Spleen (tissue), 11 donors: Measurements from ENCODE around the gene STAG1. TPM values are rescaled to one million over a fixed set of nuclear protein-coding genes. Genes with fewer than 3 reads are reported as not detected.
A peak's percentile ranks its signal among the peaks of the same experiment; 100 is the strongest.

Experiments used
- DNase-seq: peaks from one replicate; pipeline ENCODE4 v3.0.0-alpha.2; 2020
- H3K27ac ChIP-seq, 8 donors: fragments of 200-600 bp; sonication (generic) in 7 of 8; 1 replicate in 4 of 8; 2 replicates in 4 of 8; pipeline versions ENCODE4 v1.5.0 to v1.8.0; 2016 to 2021; ENCODE audit warnings: inconsistent platforms in 4 of 8, mild to moderate bottlenecking in 4 of 8, moderate library complexity in 1 of 8
- H3K27me3 ChIP-seq, 7 donors: fragments of 200-600 bp; sonication (generic) in 6 of 7; replicated peaks in 1 of 7; 1 replicate in 4 of 7; 2 replicates in 3 of 7; pipeline versions ENCODE4 v1.5.0 to v1.8.0; 2016 to 2021; ENCODE audit warnings: inconsistent platforms in 3 of 7, mild to moderate bottlenecking in 1 of 7
- H3K36me3 ChIP-seq, 6 donors: fragments of 200-600 bp; sonication (generic) in 5 of 6; 1 replicate in 4 of 6; 2 replicates in 2 of 6; pipeline versions ENCODE4 v1.5.0 to v1.8.0; 2016 to 2021; ENCODE audit warnings: inconsistent platforms in 2 of 6
- H3K4me1 ChIP-seq, 6 donors: fragments of 200-600 bp; sonication (generic) in 5 of 6; 1 replicate in 3 of 6; 2 replicates in 3 of 6; pipeline versions ENCODE4 v1.5.0 to v1.8.0; 2016 to 2021; ENCODE audit warnings: inconsistent platforms in 3 of 6
- H3K4me3 ChIP-seq, 8 donors: fragments of 200-600 bp; sonication (generic) in 7 of 8; 1 replicate in 4 of 8; 2 replicates in 4 of 8; pipeline versions ENCODE4 v1.5.0 to v1.8.0; 2016 to 2021; ENCODE audit warnings: inconsistent platforms in 4 of 8, mild to moderate bottlenecking in 4 of 8, moderate library complexity in 2 of 8
- H3K9me3 ChIP-seq, 8 donors: fragments of 200-600 bp; sonication (generic) in 7 of 8; 1 replicate in 4 of 8; 2 replicates in 4 of 8; pipeline versions ENCODE4 v1.5.0 to v1.8.0; 2016 to 2021; ENCODE audit warnings: inconsistent platforms in 4 of 8
- POLR2A ChIP-seq, 3 donors: fragments of 450-650 bp; IDR thresholded peaks; one replicate each; pipeline ENCODE4 v1.5.1; 2017; ENCODE audit warnings: antibody characterized with exemption in 3 of 3, mild to moderate bottlenecking in 1 of 3
- POLR2AphosphoS5 ChIP-seq, 3 donors: sonication (generic); formaldehyde crosslinking; IDR thresholded peaks; one replicate each; pipeline ENCODE4 v1.5.1; 2017; ENCODE audit warnings: antibody characterized with exemption in 3 of 3
- WGBS, 5 donors: extraction: QIAGEN DNeasy Blood & Tissue Kit in 3 of 5; methylation state at CpG; one replicate each; pipeline versions ENCODE4 v1.1.5 to v1.1.7; 2013 to 2018; 5-methylcytosine and 5-hydroxymethylcytosine counted together
- intact Hi-C: fragments of 100-400 bp; cut with DNase I; formaldehyde crosslinking; loops from one replicate; pipeline ENCODE4 v1.15.0; 2023; ENCODE audit warnings: low total_unique reads
- polyA plus RNA-seq, 3 donors: library from polyadenylated mRNA; stranded (reverse); fragments of 200-250 nt; gene quantifications; one replicate each; pipeline ENCODE4 v1.2.1, GENCODE V29; 2013
- total RNA-seq, 7 donors: library from RNA; depleted of rRNA in 3 of 7; stranded (reverse); fragments of >200 nt in 3 of 7; fragmentation: NEBNext Ultra II Directional in 4 of 7; extraction: Animal tissue kit (Norgen Biotek cat#: 25700) in 4 of 7; gene quantifications; one replicate each; pipeline versions ENCODE4 v1.1.0 to v1.2.1, GENCODE V29; 2016 to 2021
- TF ChIP-seq, protein P1 (sequence below), 11 experiments: fragments of 200-600 bp in 7 of 11; fragments of 450-650 bp in 4 of 11; sonication (generic) in 4 of 11; IDR thresholded peaks in 8 of 11; conservative IDR thresholded peaks in 3 of 11; 1 replicate in 7 of 11; 2 replicates in 4 of 11; pipeline versions ENCODE4 v1.4.0 to v1.8.0; 2016 to 2021; ENCODE audit warnings: antibody characterized with exemption in 11 of 11, inconsistent platforms in 4 of 11, mild to moderate bottlenecking in 1 of 11
- donor health status: healthy with polysubstance abuse.
- donor health status: DM: no; HTN: no; CAD: no; lungs with moderate emphysema.
- donor health status: DM: no; HTN: no; CAD: no.
- donor health status: Bipolar disorder and iron deficiency.
- donor health status: healthy.
- donor health status: DM: no; HTN: no; CAD: no.
- donor health status: DM: yes; HTN: yes; CAD: no.

Gene STAG1
- total and polyA plus RNA-seq, 10 donors = 7.2 to 61.6 (median 47.3) TPM

DNA sequence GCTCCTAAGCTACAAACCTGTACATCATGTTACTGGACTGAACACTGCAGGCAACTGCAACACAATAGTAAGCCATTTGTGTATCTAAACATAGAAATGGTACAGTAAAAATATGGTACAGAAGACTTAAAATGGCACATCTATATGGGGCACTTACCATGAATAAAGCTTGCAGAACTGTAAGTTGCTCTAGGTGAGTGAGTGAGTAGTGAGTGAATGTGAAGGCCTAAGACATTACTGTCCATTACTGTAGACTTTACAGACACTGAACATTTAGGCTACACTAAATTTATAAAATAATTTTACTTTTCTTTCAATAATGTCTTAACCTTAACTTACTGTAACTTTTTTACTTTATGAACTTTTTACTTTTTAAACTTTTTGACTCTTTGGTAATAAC is 76.2 kb downstream of the STAG1 start:
- TF ChIP-seq POLR2A (IDR thresholded peaks at IDR 0.05) = no peak
- TF ChIP-seq, protein P1, sequence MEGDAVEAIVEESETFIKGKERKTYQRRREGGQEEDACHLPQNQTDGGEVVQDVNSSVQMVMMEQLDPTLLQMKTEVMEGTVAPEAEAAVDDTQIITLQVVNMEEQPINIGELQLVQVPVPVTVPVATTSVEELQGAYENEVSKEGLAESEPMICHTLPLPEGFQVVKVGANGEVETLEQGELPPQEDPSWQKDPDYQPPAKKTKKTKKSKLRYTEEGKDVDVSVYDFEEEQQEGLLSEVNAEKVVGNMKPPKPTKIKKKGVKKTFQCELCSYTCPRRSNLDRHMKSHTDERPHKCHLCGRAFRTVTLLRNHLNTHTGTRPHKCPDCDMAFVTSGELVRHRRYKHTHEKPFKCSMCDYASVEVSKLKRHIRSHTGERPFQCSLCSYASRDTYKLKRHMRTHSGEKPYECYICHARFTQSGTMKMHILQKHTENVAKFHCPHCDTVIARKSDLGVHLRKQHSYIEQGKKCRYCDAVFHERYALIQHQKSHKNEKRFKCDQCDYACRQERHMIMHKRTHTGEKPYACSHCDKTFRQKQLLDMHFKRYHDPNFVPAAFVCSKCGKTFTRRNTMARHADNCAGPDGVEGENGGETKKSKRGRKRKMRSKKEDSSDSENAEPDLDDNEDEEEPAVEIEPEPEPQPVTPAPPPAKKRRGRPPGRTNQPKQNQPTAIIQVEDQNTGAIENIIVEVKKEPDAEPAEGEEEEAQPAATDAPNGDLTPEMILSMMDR (IDR thresholded peaks at IDR 0.05 in 8 of 11, conservative IDR thresholded peaks at IDR 0.05 in 3 of 11) = no peak
- TF ChIP-seq POLR2AphosphoS5 (IDR thresholded peaks at IDR 0.05) = no peak
- DNase-seq = no peak
- intact Hi-C loops = no loop called here
- no peak overlapping the region for H3K27ac ChIP-seq
- H3K36me3 ChIP-seq = peaks cover 0 to 8% (median 0%) of the 10 kb centered on the region in 6 donors
- no peaks in the 10 kb centered on the region for H3K27me3 ChIP-seq
- no peak overlapping the region for H3K4me3 ChIP-seq
- no peaks in the 10 kb centered on the region for H3K9me3 ChIP-seq
- H3K4me1 ChIP-seq = peaks cover 0 to 54% (median 25%) of the 10 kb centered on the region in 6 donors

DNA sequence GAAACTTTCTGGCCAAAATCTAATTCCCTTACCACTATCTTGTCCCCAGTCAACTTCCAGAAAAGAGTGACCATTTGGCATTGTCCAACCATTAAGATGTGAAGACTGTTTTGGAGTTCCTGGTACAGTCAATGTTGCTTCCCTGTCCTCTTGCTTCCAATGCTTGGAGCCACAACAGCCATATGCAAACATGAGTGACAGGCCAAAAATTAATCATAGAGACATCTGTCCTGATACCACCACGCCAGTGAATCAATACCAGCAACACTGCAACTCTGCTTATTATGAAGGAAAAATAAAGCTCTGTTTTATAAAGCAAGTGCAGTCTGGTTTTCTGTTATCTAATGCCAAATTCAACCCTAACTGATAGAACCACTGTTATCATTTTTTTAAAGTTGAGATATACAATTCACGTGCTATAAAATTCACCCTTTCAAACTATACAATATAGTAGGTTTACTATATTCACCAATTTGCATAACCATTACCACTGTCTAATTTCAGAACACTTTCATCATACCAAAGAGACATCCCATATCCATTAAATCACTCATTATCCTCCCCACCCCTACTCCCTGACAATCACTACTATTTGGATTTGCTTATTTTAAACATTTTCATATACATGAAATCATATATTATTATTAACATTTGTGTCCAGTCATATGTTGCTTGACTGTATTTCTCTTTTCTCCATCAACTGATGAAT is 76.9 kb downstream of the STAG1 start:
- TF ChIP-seq, protein P1 (IDR thresholded peaks at IDR 0.05 in 8 of 11, conservative IDR thresholded peaks at IDR 0.05 in 3 of 11) = no peak
- TF ChIP-seq POLR2AphosphoS5 (IDR thresholded peaks at IDR 0.05) = no peak
- no peak for TF ChIP-seq POLR2A (IDR thresholded peaks at IDR 0.05)
- H3K27me3 ChIP-seq = no peaks in the 10 kb centered on the region
- no peaks in the 10 kb centered on the region for H3K9me3 ChIP-seq
- intact Hi-C loops = no loop called here
- peaks cover 0 to 53% (median 25%) of the 10 kb centered on the region in 6 donors for H3K4me1 ChIP-seq
- peaks cover 0 to 11% (median 0%) of the 10 kb centered on the region in 6 donors for H3K36me3 ChIP-seq
- H3K27ac ChIP-seq = peak overlapping the region in 1 of 8 donors; percentile 26
- 85 to 94% (median 88%) methylated on average over 2 of the region's 2 CpGs for WGBS, 5 donors
- H3K4me3 ChIP-seq = no peak overlapping the region
- no peak for DNase-seq

DNA sequence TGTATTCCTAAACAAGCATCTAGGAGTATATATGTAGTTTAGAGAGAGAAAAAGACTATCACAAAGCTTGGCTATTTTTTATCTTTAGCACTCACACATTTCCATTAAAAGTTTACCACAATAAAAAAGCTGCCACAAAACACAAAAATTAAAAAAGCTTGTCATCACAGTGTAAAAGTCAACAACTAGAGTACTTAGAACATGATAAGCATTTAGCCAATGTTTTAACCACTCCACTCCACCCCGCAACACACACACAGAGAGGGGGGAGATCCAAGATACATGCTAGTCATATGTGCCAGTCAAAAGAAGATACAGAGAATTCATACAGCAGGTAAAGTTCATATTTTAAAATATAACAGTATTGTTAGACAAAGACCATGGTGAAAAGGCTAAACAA is 79.7 kb downstream of the STAG1 start:
- Histone ChIP-seq H3K9me3 (no peaks in the 10 kb centered on the region), H3K4me3 (no peak overlapping the region), H3K4me1 (peaks cover 0 to 47% (median 25%) of the 10 kb centered on the region in 6 donors), H3K27ac (no peak overlapping the region), H3K27me3 (no peaks in the 10 kb centered on the region), H3K36me3 (peaks cover 0 to 19% (median 0%) of the 10 kb centered on the region in 6 donors)
- no peak for DNase-seq
- intact Hi-C loops = no loop called here
- TF ChIP-seq, protein P1 (IDR thresholded peaks at IDR 0.05 in 8 of 11, conservative IDR thresholded peaks at IDR 0.05 in 3 of 11) = no peak
- TF ChIP-seq POLR2A (IDR thresholded peaks at IDR 0.05) (no peak), POLR2AphosphoS5 (IDR thresholded peaks at IDR 0.05) (no peak)
- WGBS, 5 donors = 93 to 100% (median 94%) methylated on average over 1 of the region's 1 CpG

DNA sequence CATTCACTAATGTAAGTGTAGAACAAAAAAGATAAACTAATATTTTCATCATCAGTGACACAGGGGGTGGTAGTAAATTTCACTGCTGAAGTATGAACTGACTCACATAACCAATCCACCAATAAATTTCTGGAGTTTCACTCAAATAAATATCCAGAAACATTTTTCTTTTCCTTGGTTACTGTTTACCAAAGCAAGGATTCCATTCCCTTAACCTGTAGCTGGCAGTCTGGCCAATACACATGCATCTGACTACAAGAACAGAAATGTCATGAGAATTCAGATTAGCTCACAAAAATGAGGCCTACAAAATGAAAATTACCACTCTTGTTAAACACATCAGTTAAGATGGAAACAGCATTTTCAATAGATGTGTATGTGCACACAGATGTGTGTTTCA is 80.3 kb downstream of the STAG1 start:
- no peak for TF ChIP-seq POLR2AphosphoS5 (IDR thresholded peaks at IDR 0.05)
- TF ChIP-seq, protein P1 (IDR thresholded peaks at IDR 0.05 in 8 of 11, conservative IDR thresholded peaks at IDR 0.05 in 3 of 11) = no peak
- no peak for TF ChIP-seq POLR2A (IDR thresholded peaks at IDR 0.05)
- intact Hi-C loops = no loop called here
- Histone ChIP-seq H3K9me3 (no peaks in the 10 kb centered on the region), H3K4me3 (no peak overlapping the region), H3K27me3 (no peaks in the 10 kb centered on the region), H3K4me1 (peaks cover 0 to 47% (median 25%) of the 10 kb centered on the region in 6 donors), H3K36me3 (peaks cover 0 to 19% (median 0%) of the 10 kb centered on the region in 6 donors), H3K27ac (no peak overlapping the region)
- DNase-seq = no peak
